GM12801 (cell line): ENCODE data around the gene MTCL1.

ENCODE experiments used
- TF ChIP-seq, protein P1 (sequence below): IDR thresholded peaks from one replicate; pipeline ENCODE4 v1.5.1; 2011; ENCODE audit warnings: control low read depth; ENCODE audit not compliant: insufficient read length; ENCODE audit errors: extremely low read depth

Gene MTCL1

GRCh38 chr18:8876887-8877286 lies 171.5 kb downstream of the MTCL1 start:
- TF ChIP-seq, protein P1, sequence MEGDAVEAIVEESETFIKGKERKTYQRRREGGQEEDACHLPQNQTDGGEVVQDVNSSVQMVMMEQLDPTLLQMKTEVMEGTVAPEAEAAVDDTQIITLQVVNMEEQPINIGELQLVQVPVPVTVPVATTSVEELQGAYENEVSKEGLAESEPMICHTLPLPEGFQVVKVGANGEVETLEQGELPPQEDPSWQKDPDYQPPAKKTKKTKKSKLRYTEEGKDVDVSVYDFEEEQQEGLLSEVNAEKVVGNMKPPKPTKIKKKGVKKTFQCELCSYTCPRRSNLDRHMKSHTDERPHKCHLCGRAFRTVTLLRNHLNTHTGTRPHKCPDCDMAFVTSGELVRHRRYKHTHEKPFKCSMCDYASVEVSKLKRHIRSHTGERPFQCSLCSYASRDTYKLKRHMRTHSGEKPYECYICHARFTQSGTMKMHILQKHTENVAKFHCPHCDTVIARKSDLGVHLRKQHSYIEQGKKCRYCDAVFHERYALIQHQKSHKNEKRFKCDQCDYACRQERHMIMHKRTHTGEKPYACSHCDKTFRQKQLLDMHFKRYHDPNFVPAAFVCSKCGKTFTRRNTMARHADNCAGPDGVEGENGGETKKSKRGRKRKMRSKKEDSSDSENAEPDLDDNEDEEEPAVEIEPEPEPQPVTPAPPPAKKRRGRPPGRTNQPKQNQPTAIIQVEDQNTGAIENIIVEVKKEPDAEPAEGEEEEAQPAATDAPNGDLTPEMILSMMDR: no peak

- TF ChIP-seq, protein P1: no peak
Observed at GRCh38 chr18:8881103-8881502, 175.7 kb downstream of the MTCL1 start.
